ENCODE measurements around the gene PAPPA.

Gene PAPPA

DNA sequence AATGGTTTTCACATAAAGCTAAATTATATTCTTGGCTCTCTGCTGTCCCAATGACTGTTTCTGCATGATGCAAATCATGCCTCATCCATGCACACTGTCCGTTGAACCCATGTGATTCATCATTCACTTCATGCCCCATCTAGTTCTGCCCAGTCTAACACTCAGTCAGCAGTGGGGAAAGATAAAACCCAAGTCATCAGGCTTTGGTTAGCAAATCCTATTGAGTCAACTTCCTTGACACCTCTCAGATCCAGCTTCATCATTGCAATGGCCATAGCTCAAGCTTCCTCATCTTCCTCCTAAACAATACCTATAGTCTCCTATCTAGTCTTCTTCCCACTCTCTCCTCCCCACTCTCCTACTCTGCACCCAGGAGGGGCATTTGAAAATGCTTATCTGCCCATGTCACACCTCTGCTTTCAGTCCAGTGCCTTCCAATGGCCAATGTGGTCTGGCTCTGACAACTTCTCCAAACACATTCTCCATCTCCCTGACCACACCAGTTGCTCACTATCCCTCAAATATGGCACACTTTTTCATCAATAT is 267.5 kb downstream of the PAPPA start:
- DNase-seq (ENCODE audit: low read depth): no peak

DNA sequence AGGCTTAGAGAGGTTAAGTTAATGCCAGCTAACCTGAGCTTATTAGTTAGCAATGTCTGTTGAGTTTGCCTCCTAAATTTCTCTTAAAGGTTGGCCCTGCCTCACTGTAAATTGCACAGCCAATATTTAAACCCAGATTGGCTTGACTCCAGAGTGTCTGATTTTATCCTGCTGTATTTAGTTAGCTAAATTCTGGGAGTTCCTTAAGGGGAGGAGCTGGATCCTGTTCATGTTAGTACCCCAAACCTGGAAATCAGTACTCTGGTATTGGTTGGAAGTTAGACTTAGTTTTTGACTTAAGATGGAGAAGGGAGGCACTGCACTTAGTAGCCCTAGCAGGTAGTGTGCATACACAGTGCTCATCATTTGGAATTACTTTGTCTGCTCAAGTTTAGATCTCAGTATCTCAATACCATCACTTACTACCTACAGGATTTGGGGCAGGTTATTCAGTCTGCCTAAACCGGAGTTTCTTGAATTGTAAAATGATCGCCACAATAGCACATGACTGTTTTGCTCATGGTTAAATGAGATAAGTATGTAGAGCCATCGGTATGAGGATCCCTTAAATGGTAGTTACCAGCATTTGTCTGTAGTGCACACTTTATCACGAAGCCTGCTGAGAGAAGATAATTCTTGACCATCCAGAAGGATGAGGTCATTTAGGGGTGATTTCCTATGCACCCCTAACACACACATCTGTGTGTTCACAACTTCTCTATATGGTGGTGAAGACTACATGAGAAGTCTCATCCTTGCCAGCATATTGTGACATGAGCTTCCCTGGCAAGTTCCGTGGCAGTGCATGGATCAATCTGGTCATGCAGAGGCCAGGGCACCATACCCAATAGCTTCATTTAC is 268.8 kb downstream of the PAPPA start:
- DNase-seq (ENCODE audit: low read depth): no peak

DNA sequence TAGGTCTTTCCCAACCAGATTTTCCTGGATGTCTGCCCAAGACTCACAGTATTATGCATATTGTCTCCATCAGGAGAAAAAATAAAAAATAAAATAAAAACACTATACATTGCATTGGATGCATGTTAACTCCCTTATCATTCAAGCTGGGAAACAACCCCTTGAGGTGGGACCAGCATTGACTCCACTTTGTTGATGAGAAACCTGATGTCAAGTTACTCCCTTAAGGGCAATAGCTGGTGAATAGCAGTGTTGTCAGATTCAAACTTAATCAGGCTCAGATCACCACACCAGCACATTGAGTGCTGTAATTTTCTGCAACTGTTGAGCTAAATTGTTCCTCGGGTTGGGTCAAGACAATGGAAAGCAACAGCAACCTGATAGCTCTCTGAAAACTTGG is 269.6 kb downstream of the PAPPA start:
- no peak for DNase-seq (ENCODE audit: low read depth)

DNA sequence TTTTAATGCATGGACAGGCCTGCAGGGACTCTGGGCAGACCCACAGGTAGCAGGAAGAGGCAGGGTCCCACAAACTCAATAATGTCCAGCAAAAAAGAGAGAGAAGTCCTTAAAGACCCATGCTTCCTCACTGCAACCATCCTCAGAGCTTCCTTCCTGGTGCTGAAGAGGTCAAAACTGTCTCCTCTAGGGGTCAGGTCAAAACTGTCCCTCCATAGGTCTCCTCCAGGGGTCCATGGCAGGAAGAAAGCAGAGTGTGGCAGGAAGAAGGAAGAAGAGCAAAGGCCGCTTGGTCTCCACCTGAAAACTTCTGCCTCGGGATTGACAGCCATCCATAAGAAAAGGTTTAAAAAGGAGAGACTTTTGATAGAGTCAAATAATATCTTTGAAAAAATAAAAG is 271.7 kb downstream of the PAPPA start:
- no peak for DNase-seq (ENCODE audit: low read depth)

DNA sequence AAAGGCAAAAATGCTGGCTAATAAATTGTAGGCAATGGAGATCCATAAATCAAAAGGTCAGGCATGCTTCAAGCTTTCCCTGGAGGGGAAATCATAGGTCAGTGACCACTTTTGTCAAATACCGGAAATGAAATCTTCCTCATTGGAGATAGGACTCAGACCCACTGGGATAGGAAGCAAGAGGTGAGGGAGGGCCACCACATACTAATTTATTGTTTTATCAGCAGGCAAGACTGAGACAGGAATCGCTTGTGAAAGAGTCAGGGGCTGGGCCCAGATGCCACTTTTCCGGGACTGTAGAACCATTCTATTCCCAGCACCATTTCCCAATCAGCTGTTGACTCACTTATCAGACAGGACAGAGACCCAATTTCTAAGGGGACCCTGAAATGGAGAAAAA is 277.3 kb downstream of the PAPPA start:
- DNase-seq (ENCODE audit: low read depth): no peak

DNA sequence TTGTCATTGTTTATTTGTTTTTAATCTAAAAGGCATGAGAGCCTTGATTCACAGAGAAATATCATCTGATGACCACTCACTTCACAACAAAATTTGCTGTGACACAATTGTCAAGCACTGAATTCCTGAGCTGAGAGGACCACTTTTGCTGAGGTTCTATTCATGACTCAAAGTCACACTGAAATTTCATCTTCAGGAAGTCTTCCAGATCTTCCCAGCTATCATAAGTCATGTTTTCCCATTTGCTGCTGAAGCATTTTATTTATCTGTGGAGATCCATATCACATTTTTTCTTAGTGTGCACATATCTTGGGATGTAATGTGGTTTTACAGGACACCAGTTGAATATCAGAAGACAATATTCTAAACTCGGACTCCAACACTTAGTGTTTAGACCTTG is 278.5 kb downstream of the PAPPA start:
- no peak for DNase-seq (ENCODE audit: low read depth)

DNA sequence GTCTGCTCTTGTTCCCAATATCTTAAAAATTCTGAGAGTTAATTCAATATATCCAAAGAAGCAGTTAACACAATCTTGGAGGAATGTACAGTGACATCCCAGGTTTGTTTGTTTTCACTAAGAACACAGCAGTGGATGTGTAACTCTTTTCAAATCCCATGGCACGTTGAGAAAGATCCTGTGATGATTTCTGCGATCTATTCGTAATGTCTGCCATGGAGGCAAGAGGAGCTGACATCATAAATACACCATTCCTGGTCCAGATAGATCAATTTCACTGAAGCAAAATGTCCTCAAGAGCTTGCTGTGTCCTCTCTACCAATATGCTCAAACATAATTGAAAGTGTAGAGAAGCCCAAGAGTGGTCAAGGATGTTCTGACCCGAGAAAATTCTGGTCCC is 280.7 kb downstream of the PAPPA start:
- DNase-seq (ENCODE audit: low read depth): no peak

DNA sequence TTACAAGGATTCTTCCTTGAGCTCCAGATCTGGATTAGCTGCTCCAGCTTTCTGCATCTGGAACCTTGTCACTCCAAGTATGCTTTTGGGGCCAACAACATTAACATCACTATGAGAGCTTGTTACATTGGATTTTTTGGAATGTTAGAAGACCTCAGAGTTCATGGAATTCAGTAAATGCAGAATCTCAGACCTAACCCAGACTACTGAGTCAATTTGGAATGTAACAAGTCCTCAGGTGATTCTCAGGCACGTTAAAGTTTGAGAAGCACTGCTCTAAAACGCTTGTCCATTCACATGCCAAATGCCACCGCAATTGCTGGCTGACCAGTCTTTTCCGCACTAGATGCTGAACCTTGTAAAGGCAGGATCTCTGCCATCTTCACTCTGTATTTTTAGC is 282.1 kb downstream of the PAPPA start:
- no peak for DNase-seq (ENCODE audit: low read depth)

DNA sequence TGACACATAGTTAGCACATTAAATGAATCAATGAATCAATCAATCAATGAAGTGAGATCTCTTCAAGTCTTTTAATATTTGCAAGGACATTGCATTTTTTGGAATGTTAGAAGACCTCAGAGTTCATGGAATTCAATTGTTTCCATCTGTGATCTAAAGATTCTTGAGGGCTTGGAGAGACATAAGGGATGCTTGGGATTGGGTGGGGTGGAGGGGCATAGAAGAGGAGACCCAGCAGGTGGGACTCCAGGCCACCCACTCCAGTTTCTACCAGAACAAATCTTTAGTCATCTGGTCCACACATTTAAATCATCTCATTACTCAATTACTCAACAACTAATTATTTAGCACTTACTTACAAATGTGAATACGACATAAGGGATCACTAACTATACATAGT is 282.5 kb downstream of the PAPPA start:
- DNase-seq (ENCODE audit: low read depth): no peak

DNA sequence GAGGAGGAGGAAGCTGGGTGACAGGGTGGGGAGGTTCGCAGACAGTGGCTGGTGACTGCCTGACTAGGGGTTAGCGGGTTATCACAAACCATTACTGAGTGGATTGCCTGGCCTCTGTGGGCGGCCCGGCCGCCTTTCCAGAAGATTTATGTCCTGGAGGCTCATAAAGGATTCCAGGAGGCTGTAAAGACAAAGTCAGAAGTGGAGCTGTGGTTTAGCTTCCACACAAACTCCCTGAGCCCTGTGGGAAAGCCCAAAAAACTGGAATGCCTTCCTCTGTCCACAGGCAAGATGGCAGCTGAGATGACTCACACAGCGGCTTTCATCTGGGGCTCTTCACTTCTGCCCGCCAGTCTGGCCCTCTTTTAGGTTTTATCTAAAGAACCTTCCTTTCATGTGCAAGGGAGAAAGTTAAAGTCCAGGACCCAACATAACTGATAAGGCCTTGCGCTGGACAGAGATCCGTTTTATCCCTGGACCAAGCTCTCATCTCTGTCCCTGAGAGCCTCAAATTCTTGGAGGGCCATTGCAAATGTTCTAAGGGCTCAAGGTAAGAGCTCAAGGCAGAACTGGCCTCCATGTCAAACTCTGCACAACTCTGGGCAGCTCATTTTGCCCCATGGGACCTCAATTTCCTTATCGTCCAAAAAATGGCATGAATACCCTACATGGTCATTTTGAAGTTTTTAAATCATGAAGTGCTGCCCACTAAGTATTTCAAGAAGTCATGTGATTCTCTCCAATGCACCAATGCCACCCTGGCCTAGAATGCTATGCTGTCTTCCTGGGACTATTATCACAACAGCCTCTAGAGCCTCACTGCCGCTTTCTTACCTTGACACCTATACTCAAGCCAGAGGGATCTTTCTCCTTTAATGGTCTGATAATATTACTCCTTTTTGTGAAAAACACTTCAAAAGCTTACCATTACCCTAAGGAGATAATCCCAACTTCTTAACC is 284.1 kb downstream of the PAPPA start:
- DNase-seq (ENCODE audit: low read depth): no peak

DNA sequence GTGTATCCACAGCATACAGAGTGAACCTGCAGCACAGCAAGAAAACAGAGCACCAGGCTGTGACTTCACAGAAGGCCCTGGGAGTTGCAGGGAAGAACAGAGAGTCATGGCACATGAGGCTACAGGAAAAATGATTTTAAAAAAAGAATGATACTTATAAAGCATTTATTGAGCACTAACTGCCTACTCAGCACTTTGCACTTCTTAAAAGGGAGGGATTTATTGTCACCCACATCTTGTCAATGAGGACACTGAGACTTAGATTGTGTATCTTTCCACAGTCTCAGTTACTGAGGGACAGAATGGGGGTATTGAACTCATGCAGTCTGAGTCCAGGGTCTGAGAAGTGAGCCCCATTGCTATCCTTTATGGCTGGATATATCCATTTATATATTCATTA is 288.9 kb downstream of the PAPPA start:
- DNase-seq (ENCODE audit: low read depth): no peak

DNA sequence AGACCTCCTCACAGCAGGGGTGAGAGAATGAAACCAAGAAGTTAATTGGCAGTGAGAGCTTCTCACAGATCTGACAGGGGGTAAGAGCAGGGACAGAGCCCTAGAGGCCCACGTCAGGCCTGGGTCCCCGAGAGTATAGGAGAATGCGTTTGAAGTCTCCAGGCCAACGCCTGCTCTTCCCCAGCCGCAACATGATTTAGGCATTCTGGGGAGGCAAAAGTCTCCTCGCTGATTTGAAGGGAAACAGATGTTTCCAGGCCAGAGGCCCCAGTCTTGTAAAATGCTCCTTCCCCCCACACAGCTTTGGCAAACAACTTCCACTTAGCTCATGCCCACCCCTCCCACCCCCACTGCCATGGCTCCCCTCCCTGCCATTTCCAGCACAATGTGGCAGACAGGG is 294.3 kb downstream of the PAPPA start:
- DNase-seq (ENCODE audit: low read depth): no peak

DNA sequence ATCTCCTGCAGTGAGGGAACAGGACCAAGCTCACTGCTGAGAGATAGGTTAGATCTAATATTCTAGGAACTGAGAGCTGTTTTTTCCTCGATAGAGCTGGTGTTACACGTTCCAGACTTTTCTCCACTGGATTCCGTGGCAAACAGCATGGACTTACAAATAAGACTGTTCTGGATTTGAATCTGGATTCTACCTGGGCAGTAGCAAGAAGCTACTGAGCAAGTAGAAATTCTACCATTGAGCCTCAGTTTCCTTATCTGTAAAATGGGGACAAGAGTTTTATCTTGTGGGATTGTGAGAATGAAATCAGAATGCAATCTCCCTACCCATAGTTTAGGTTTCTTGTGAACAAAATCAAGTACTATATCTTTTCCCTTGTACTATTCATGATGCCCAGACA is 294.8 kb downstream of the PAPPA start:
- no peak for DNase-seq (ENCODE audit: low read depth)

DNA sequence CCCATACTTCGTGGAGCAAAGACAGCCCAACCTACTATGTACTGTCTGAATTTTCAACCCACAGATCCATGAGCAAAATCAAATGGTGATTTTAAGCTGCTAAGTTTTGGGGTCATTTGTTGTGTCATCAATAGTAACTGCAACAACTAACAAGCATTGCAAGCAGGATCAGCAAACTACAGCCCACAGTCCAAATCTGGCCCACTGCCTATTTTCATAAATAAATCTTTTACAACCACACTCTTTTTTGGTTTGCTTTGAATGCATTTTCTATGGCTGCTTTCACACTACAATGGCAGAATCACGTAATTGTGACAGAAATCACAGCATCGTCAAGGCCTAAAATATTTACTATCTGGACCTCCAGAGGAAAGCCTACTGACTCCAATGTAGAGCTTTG is 296.4 kb downstream of the PAPPA start:
- no peak for DNase-seq (ENCODE audit: low read depth)

DNA sequence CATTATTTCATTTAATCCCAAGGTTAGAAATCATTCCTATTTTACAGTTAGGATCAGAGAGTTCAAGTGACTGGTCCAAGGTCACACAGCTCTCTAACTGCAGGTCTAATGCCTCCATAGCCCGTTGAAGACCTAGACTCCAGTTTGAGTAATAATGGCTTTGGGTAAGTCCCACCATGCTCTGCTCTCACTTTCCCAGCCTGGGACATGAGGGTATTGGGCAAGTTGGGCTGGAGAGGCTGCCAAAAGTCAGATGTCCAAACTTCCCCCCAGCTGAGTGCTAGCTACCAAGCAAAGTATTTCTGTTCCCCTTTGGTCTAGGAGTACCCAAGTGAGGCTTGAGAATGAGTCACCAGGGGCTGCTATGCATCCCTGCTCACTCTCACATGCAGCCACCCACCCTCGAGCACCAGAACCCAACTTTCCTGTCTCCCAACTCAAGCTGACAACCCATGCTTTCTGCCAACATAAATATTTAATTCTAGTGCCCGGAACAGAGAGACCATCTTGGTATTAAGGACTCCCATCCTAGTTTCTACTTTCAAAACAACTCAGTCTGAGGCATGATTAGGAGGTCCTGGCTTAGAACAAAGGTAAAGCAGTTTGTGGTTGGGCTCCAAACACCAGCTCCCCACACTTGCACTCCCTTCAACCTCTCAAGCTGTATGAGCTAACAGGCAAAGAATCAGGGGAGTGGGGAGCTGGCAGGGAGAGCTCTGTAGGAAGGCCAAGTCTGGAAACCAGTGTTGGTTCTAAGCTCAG is 297.0 kb downstream of the PAPPA start:
- DNase-seq (ENCODE audit: low read depth): no peak

DNA sequence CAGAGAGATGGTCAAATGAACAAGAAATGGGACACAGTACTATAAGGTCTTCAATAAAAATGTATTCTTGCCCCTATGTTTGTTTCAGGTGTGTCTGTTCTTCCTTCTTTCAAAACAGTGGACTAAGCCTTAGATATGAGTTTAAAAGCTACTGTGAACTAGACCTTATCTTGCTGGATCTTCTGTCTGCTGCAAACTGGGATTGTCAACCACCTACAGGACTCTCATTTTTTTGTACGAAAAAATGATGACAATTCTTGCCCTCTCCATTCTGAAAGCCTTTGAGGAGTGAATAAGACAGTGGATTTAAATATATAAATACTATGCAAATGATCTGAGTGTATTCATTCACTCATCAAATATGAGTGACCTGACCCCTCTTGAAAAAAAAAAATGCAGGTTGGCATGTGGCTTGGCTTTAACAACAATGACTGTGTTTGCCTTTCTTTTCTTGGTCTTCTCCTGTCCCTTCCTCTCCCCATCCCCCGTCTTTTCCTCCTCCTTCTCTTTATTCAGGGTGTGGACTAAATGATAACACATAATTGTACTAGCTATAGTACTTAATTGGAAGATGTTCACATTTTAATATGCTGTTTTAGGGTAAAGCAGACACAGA is 298.0 kb downstream of the PAPPA start:
- DNase-seq (ENCODE audit: low read depth): no peak

All from activated T-cell treated with anti-CD3 and anti-CD28 coated beads for 1 hour (primary cell).